ENCODE measurements around the gene LHFPL3. TPM values are rescaled to one million over a fixed set of nuclear protein-coding genes. Genes with fewer than 3 reads are reported as not detected.

The LHFPL3 gene
- polyA plus RNA-seq, 10 donors, result 0.08 to 0.13 TPM; not detected in 8

- no peak for DNase-seq
These were observed 471.9 kb downstream of the LHFPL3 start for GRCh38 chr7:104800307-104800706.

- no peak for DNase-seq
These were observed 472.6 kb downstream of the LHFPL3 start for GRCh38 chr7:104801022-104801421.

- DNase-seq, result no peak
These were observed 475.5 kb downstream of the LHFPL3 start for GRCh38 chr7:104803931-104804330.

- no peak for DNase-seq
These were observed 476.3 kb downstream of the LHFPL3 start for GRCh38 chr7:104804696-104805095.

- no peak for DNase-seq
These were observed 477.3 kb downstream of the LHFPL3 start for GRCh38 chr7:104805449-104806317.

GRCh38 chr7:104807671-104808070 lies 479.3 kb downstream of the LHFPL3 start:
- no peak for DNase-seq

- DNase-seq, result no peak
These were observed 481.5 kb downstream of the LHFPL3 start for GRCh38 chr7:104809906-104810305.

GRCh38 chr7:104814126-104814525 lies 485.7 kb downstream of the LHFPL3 start:
- DNase-seq, result no peak

GRCh38 chr7:104814671-104815400 lies 486.4 kb downstream of the LHFPL3 start:
- DNase-seq, result no peak

GRCh38 chr7:104816537-104816936 lies 488.1 kb downstream of the LHFPL3 start:
- no peak for DNase-seq

GRCh38 chr7:104818961-104819880 lies 490.8 kb downstream of the LHFPL3 start:
- no peak for DNase-seq

GRCh38 chr7:104820836-104821535 lies 492.6 kb downstream of the LHFPL3 start:
- DNase-seq, result no peak

GRCh38 chr7:104823177-104823576 lies 494.8 kb downstream of the LHFPL3 start:
- no peak for DNase-seq

- DNase-seq, result no peak
These were observed 496.7 kb downstream of the LHFPL3 start for GRCh38 chr7:104825099-104825498.

GRCh38 chr7:104826135-104826534 lies 497.7 kb downstream of the LHFPL3 start:
- DNase-seq, result no peak

GRCh38 chr7:104836976-104837375 lies 508.6 kb downstream of the LHFPL3 start:
- no peak for DNase-seq

GRCh38 chr7:104838537-104839299 lies 510.3 kb downstream of the LHFPL3 start:
- DNase-seq, result no peak

GRCh38 chr7:104839842-104840241 lies 511.4 kb downstream of the LHFPL3 start:
- DNase-seq, result no peak

GRCh38 chr7:104841798-104842197 lies 513.4 kb downstream of the LHFPL3 start:
- no peak for DNase-seq

- no peak for DNase-seq
These were observed 514.8 kb downstream of the LHFPL3 start for GRCh38 chr7:104843198-104843597.

GRCh38 chr7:104845557-104845956 lies 517.2 kb downstream of the LHFPL3 start:
- no peak for DNase-seq
